HEK293 (cell line): ENCODE measurements around the gene LONRF2.

Source experiments
- CTCF ChIA-PET: fragments of 350-600 bp; formaldehyde crosslinking; extraction: SDS; loops from one replicate; lab custom pipeline; 2021; ENCODE audit warnings: antibody characterized with exemption; lab: Yijun Ruan, JAX
- POLR2A ChIA-PET: fragments of 300-600 bp; formaldehyde crosslinking; extraction: SDS; loops from one replicate; lab custom pipeline; 2020; ENCODE audit warnings: antibody characterized with exemption, inconsistent platforms; lab: Yijun Ruan, JAX
- H3K27ac ChIP-seq: fragments of 200-500 bp; sonication (Bioruptor generic); 2 replicates; pipeline ENCODE4 v1.5.1; 2014; ENCODE audit warnings: low read depth, low read length, control low read depth, inconsistent platforms; ENCODE audit errors: extremely low read depth
- H3K36me3 ChIP-seq, 2 experiments: fragments of 200-500 bp in 1 of 2; sonication (Bioruptor generic) in 1 of 2; 1 replicate in 1 of 2; 2 replicates in 1 of 2; pipeline ENCODE4 v1.5.1; 2014 to 2017; ENCODE audit warnings: inconsistent platforms in 2 of 2, low read length in 2 of 2; ENCODE audit not compliant: control insufficient read depth in 2 of 2, insufficient read depth in 1 of 2
- H3K4me1 ChIP-seq: fragments of 200-500 bp; sonication (Bioruptor generic); 2 replicates; pipeline ENCODE4 v1.5.1; 2014; ENCODE audit warnings: mild to moderate bottlenecking, low read length, inconsistent platforms; ENCODE audit not compliant: control insufficient read depth, insufficient read depth
- H3K4me3 ChIP-seq: 2 replicates; pipeline ENCODE4 v1.5.1; 2011; ENCODE audit warnings: low read depth, mild to moderate bottlenecking, control low read depth, low read length, moderate library complexity
- H3K9me3 ChIP-seq: fragments of 200-500 bp; sonication (Bioruptor generic); 2 replicates; pipeline ENCODE4 v1.5.1; 2014; ENCODE audit warnings: low read depth, low read length, inconsistent platforms; ENCODE audit not compliant: control insufficient read depth, insufficient read depth
- FEZF1 ChIP-seq: fragments of 450-650 bp; formaldehyde crosslinking; IDR thresholded peaks from 2 replicates; pipeline ENCODE4 v1.5.1; 2016; ENCODE audit warnings: missing biosample characterization, missing genetic modification characterization
- IKZF3 ChIP-seq: fragments of 450-650 bp; IDR thresholded peaks from 2 replicates; pipeline ENCODE4 v1.5.0; 2018; ENCODE audit warnings: missing biosample characterization, mild to moderate bottlenecking, missing genetic modification characterization, moderate library complexity
- KLF1 ChIP-seq: fragments of 450-650 bp; formaldehyde crosslinking; IDR thresholded peaks from 2 replicates; pipeline ENCODE4 v1.5.1; 2016; ENCODE audit warnings: missing biosample characterization, missing genetic modification characterization
- MZF1 ChIP-seq: fragments of 450-650 bp; formaldehyde crosslinking; IDR thresholded peaks from 2 replicates; pipeline ENCODE4 v1.5.1; 2017; ENCODE audit warnings: missing biosample characterization, missing genetic modification characterization, borderline replicate concordance
- OSR2 ChIP-seq: fragments of 450-650 bp; formaldehyde crosslinking; IDR thresholded peaks from 2 replicates; pipeline ENCODE4 v1.5.1; 2016; ENCODE audit warnings: missing biosample characterization, missing genetic modification characterization
- SCRT2 ChIP-seq: fragments of 450-650 bp; formaldehyde crosslinking; IDR thresholded peaks from 2 replicates; pipeline ENCODE4 v1.5.1; 2016; ENCODE audit warnings: missing biosample characterization, missing genetic modification characterization
- SP7 ChIP-seq: fragments of 450-650 bp; formaldehyde crosslinking; IDR thresholded peaks from 2 replicates; pipeline ENCODE4 v1.5.1; 2016; ENCODE audit warnings: missing biosample characterization, missing genetic modification characterization
- YY1 ChIP-seq: fragments of 450-650 bp; formaldehyde crosslinking; IDR thresholded peaks from 2 replicates; pipeline ENCODE4 v1.5.1; 2018; ENCODE audit warnings: missing biosample characterization, missing genetic modification characterization
- ZBTB20 ChIP-seq: fragments of 450-650 bp; formaldehyde crosslinking; IDR thresholded peaks from 2 replicates; pipeline ENCODE4 v1.5.1; 2016; ENCODE audit warnings: missing biosample characterization, missing genetic modification characterization
- ZBTB48 ChIP-seq: fragments of 450-650 bp; formaldehyde crosslinking; IDR thresholded peaks from 2 replicates; pipeline ENCODE4 v1.5.1; 2016; ENCODE audit warnings: missing biosample characterization, missing genetic modification characterization
- ZFP69B ChIP-seq: fragments of 450-650 bp; formaldehyde crosslinking; IDR thresholded peaks from 2 replicates; pipeline ENCODE4 v1.5.1; 2016; ENCODE audit warnings: missing biosample characterization, missing genetic modification characterization
- ZNF239 ChIP-seq: fragments of 450-650 bp; formaldehyde crosslinking; IDR thresholded peaks from 2 replicates; pipeline ENCODE4 v1.5.1; 2016; ENCODE audit warnings: missing biosample characterization, missing genetic modification characterization
- ZNF585B ChIP-seq: fragments of 450-650 bp; formaldehyde crosslinking; IDR thresholded peaks from 2 replicates; pipeline ENCODE4 v1.5.1; 2016; ENCODE audit warnings: missing biosample characterization, missing genetic modification characterization
- ZNF600 ChIP-seq: fragments of 450-650 bp; formaldehyde crosslinking; IDR thresholded peaks from 2 replicates; pipeline ENCODE4 v1.5.1; 2016; ENCODE audit warnings: missing biosample characterization, missing genetic modification characterization
- ZNF610 ChIP-seq: fragments of 450-650 bp; formaldehyde crosslinking; IDR thresholded peaks from 2 replicates; pipeline ENCODE4 v1.5.1; 2016; ENCODE audit warnings: missing biosample characterization, missing genetic modification characterization, borderline replicate concordance
- ZNF692 ChIP-seq: fragments of 450-650 bp; formaldehyde crosslinking; IDR thresholded peaks from 2 replicates; pipeline ENCODE4 v1.5.1; 2016; ENCODE audit warnings: missing biosample characterization, missing genetic modification characterization
- ZNF704 ChIP-seq: fragments of 450-650 bp; formaldehyde crosslinking; IDR thresholded peaks from 2 replicates; pipeline ENCODE4 v1.5.1; 2016; ENCODE audit warnings: missing biosample characterization, missing genetic modification characterization
- ZNF707 ChIP-seq: fragments of 450-650 bp; formaldehyde crosslinking; IDR thresholded peaks from 2 replicates; pipeline ENCODE4 v1.5.1; 2016; ENCODE audit warnings: missing biosample characterization, missing genetic modification characterization
- ZNF837 ChIP-seq: fragments of 450-650 bp; formaldehyde crosslinking; IDR thresholded peaks from 2 replicates; pipeline ENCODE4 v1.5.1; 2016; ENCODE audit warnings: missing biosample characterization, missing genetic modification characterization
- ZXDB ChIP-seq: fragments of 450-650 bp; formaldehyde crosslinking; IDR thresholded peaks from 2 replicates; pipeline ENCODE4 v1.5.1; 2016; ENCODE audit warnings: missing biosample characterization, missing genetic modification characterization
- TF ChIP-seq, protein P1 (sequence below): fragments of 450-650 bp; formaldehyde crosslinking; IDR thresholded peaks from 2 replicates; pipeline ENCODE4; 2016; ENCODE audit warnings: missing biosample characterization, missing genetic modification characterization
- TF ChIP-seq, protein P2 (sequence below): fragments of 450-650 bp; formaldehyde crosslinking; IDR thresholded peaks from 2 replicates; pipeline ENCODE4 v1.5.1; 2017; ENCODE audit warnings: missing biosample characterization, missing genetic modification characterization

Gene LONRF2

DNA sequence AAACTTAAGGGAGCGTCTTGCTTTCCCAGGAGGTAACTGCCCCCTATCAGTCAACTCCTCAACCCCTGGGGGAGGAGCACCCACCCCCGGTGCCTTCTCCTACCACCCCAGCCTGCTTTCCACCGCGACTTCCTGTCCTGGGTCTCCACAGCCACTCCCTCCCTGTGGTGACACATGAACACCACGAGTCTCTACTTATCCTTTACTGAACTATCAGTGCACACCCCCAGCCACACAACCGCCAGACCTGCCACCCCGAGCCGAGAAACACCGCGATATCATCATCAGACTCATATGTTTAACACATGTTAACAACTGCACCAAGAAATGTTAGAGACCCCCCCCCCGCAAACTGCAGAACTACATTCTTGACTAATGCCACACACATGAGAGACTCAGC lies 43.3 kb downstream of the LONRF2 start:
- POLR2A ChIA-PET, result no interaction called here
- H3K9me3 ChIP-seq, result no peaks in the 10 kb centered on the region
- no peak overlapping the region for H3K27ac ChIP-seq
- TF ChIP-seq ZNF610 (tag by site-specific recombination) (no peak), ZFP69B (tag by site-specific recombination) (no peak), MZF1 (tag by site-specific recombination) (no peak), YY1 (tag by site-specific recombination) (no peak), SP7 (tag by site-specific recombination) (no peak), ZNF707 (tag by site-specific recombination) (no peak), FEZF1 (tag by site-specific recombination) (no peak), OSR2 (no peak), ZNF585B (tag by site-specific recombination) (no peak), IKZF3 (tag by site-specific recombination) (no peak), ZNF692 (no peak), KLF1 (tag by site-specific recombination) (no peak), ZNF704 (tag by site-specific recombination) (no peak), ZNF837 (tag by site-specific recombination) (no peak), ZNF600 (no peak), ZNF239 (tag by site-specific recombination) (no peak), ZXDB (no peak), SCRT2 (tag by site-specific recombination) (no peak)
- TF ChIP-seq, protein P1, sequence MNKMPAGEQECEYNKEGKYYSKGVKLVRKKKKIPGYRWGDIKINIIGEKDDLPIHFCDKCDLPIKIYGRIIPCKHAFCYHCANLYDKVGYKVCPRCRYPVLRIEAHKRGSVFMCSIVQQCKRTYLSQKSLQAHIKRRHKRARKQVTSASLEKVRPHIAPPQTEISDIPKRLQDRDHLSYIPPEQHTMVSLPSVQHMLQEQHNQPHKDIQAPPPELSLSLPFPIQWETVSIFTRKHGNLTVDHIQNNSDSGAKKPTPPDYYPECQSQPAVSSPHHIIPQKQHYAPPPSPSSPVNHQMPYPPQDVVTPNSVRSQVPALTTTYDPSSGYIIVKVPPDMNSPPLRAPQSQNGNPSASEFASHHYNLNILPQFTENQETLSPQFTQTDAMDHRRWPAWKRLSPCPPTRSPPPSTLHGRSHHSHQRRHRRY (tag by site-specific recombination), result no peak
- TF ChIP-seq, protein P2, sequence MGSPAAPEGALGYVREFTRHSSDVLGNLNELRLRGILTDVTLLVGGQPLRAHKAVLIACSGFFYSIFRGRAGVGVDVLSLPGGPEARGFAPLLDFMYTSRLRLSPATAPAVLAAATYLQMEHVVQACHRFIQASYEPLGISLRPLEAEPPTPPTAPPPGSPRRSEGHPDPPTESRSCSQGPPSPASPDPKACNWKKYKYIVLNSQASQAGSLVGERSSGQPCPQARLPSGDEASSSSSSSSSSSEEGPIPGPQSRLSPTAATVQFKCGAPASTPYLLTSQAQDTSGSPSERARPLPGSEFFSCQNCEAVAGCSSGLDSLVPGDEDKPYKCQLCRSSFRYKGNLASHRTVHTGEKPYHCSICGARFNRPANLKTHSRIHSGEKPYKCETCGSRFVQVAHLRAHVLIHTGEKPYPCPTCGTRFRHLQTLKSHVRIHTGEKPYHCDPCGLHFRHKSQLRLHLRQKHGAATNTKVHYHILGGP (tag by site-specific recombination), result no peak
- no peaks in the 10 kb centered on the region for H3K4me1 ChIP-seq
- peaks cover 12 to 52% of the 10 kb centered on the region in 2 experiments; a peak in 2 of 3 replicates for H3K36me3 ChIP-seq
- CTCF ChIA-PET, result interaction anchor here (0.5 kb wide), 1 partner anchor 601 kb away, joined by 3 read pairs; no protein-coding TSS in a partner anchor
- H3K4me3 ChIP-seq, result no peak overlapping the region

DNA sequence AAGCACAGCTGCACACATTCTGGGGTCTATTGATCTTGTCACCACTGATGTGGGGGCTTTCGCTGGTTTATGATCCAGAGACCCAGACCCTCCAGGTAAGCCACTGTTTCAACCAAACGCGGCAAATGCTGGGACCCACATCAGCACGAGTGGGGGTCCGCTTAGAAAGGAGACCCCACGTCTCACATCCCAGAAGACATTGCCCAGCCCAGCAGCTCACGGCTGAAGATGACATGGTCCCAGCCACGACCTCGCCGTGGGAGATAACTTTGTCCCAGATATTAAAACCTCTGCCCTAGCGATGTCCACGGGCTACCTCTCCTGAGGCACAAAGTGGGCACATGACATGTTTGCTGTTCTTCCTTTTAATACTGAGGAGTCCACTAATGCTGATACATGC lies 43.8 kb downstream of the LONRF2 start:
- H3K4me1 ChIP-seq, result no peaks in the 10 kb centered on the region
- no peaks in the 10 kb centered on the region for H3K9me3 ChIP-seq
- ChIA-PET CTCF (no interaction called here), POLR2A (no interaction called here)
- H3K4me3 ChIP-seq, result no peak overlapping the region
- TF ChIP-seq ZBTB48 (tag by site-specific recombination) (no peak), ZBTB20 (tag by site-specific recombination) (no peak)
- H3K27ac ChIP-seq, result no peak overlapping the region
- peaks cover 9 to 49% of the 10 kb centered on the region in 2 experiments; a peak in 2 of 3 replicates for H3K36me3 ChIP-seq
